Measurements from ENCODE around the gene LSM6. TPM values are rescaled to one million over a fixed set of nuclear protein-coding genes. Genes with fewer than 3 reads are reported as not detected.

LSM6 gene
- total RNA-seq, 1 donor from 2014 or later, result 14.6 TPM

GRCh38 chr4:146158036-146158745, 17.3 kb upstream of the LSM6 start:
- Histone ChIP-seq H3K4me3 (ENCODE audit: low read length in 3 of 3) (no peak overlapping the region), H3K36me3 (ENCODE audit: control insufficient read depth in 3 of 3, insufficient read depth in 3 of 3, low read length in 3 of 3) (no peaks in the 10 kb centered on the region), H3K9me3 (ENCODE audit: control insufficient read depth in 3 of 3, low read length in 3 of 3) (peaks cover 0 to 5% (median 3%) of the 10 kb centered on the region in 3 donors), H3K27ac (ENCODE audit: low read depth, low read length) (no peak overlapping the region), H3K4me1 (ENCODE audit: control insufficient read depth in 3 of 3, insufficient read depth in 3 of 3, low read length in 3 of 3) (no peaks in the 10 kb centered on the region), H3K9ac (ENCODE audit: low read depth in 1 of 3, low read length in 3 of 3) (no peak overlapping the region), H3K27me3 (ENCODE audit: control insufficient read depth in 3 of 3, insufficient read depth in 3 of 3, low read length in 3 of 3) (no peaks in the 10 kb centered on the region)

DNA sequence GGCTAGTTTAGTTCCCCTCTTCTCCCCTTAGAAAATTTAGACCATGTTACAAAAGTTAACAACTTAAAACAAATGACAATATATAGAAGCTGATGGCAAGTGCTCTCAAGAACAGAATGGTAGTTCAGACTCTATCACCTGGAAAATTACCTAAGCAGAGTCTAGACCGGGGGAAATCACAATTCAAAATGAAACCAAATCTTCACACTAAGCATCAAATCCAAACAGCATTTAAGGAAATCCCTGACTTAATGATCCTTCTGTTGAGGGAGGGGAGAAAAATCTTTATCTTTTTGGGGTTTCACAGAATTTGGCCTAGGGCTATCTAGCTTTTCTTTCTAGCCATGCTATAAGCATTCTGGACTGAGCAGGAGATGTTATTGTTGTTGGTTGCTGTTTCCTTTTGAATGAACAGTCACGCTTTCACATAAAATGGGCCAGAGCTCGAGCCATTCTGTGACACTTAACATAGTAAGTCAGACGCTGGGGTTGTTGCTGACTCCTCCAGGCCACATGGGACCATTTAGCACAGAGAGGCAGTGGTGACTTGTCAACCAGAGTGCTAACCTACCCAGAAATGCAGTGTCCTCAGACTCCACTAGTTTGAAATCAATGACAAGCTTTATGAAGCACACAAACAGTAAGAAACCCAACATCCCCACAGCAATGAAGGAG, 16.0 kb upstream of the LSM6 start:
- no peak overlapping the region for H3K9ac ChIP-seq (ENCODE audit: low read depth in 1 of 3, low read length in 3 of 3)
- no peaks in the 10 kb centered on the region for H3K4me1 ChIP-seq (ENCODE audit: control insufficient read depth in 3 of 3, insufficient read depth in 3 of 3, low read length in 3 of 3)
- H3K27me3 ChIP-seq (ENCODE audit: control insufficient read depth in 3 of 3, insufficient read depth in 3 of 3, low read length in 3 of 3), result no peaks in the 10 kb centered on the region
- no peaks in the 10 kb centered on the region for H3K36me3 ChIP-seq (ENCODE audit: control insufficient read depth in 3 of 3, insufficient read depth in 3 of 3, low read length in 3 of 3)
- H3K9me3 ChIP-seq (ENCODE audit: control insufficient read depth in 3 of 3, low read length in 3 of 3), result peaks cover 0 to 5% (median 3%) of the 10 kb centered on the region in 3 donors
- no peak overlapping the region for H3K27ac ChIP-seq (ENCODE audit: low read depth, low read length)
- no peak overlapping the region for H3K4me3 ChIP-seq (ENCODE audit: low read length in 3 of 3)

DNA sequence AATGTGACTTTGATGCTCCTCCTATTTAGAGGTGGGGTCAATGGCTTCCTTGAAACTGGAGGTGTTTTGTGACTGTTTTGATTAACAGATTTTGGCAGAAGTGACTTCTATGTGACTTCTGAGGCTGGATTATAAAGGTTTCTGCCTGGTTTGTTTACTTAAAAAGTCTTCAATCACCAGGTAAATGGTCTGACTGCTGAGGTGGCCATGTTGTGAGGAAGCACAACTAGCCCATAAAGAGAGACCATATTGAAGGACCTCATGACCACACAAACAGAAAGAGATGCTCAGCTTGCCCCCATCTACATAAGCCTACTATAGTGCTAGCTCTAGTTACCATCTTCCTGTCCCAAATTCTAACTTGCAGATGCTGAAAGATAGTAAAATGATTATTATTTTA, 14.3 kb upstream of the LSM6 start:
- Histone ChIP-seq H3K9me3 (ENCODE audit: control insufficient read depth in 3 of 3, low read length in 3 of 3) (peaks cover 0 to 5% (median 3%) of the 10 kb centered on the region in 3 donors), H3K27me3 (ENCODE audit: control insufficient read depth in 3 of 3, insufficient read depth in 3 of 3, low read length in 3 of 3) (no peaks in the 10 kb centered on the region), H3K4me1 (ENCODE audit: control insufficient read depth in 3 of 3, insufficient read depth in 3 of 3, low read length in 3 of 3) (no peaks in the 10 kb centered on the region), H3K27ac (ENCODE audit: low read depth, low read length) (no peak overlapping the region), H3K9ac (ENCODE audit: low read depth in 1 of 3, low read length in 3 of 3) (no peak overlapping the region), H3K36me3 (ENCODE audit: control insufficient read depth in 3 of 3, insufficient read depth in 3 of 3, low read length in 3 of 3) (no peaks in the 10 kb centered on the region), H3K4me3 (ENCODE audit: low read length in 3 of 3) (no peak overlapping the region)

- no peak overlapping the region for H3K4me3 ChIP-seq (ENCODE audit: low read length in 3 of 3)
- no peaks in the 10 kb centered on the region for H3K36me3 ChIP-seq (ENCODE audit: control insufficient read depth in 3 of 3, insufficient read depth in 3 of 3, low read length in 3 of 3)
- H3K27me3 ChIP-seq (ENCODE audit: control insufficient read depth in 3 of 3, insufficient read depth in 3 of 3, low read length in 3 of 3), result no peaks in the 10 kb centered on the region
- H3K9me3 ChIP-seq (ENCODE audit: control insufficient read depth in 3 of 3, low read length in 3 of 3), result peaks cover 0 to 5% (median 3%) of the 10 kb centered on the region in 3 donors
- H3K27ac ChIP-seq (ENCODE audit: low read depth, low read length), result no peak overlapping the region
- no peaks in the 10 kb centered on the region for H3K4me1 ChIP-seq (ENCODE audit: control insufficient read depth in 3 of 3, insufficient read depth in 3 of 3, low read length in 3 of 3)
- no peak overlapping the region for H3K9ac ChIP-seq (ENCODE audit: low read depth in 1 of 3, low read length in 3 of 3)
Measured at GRCh38 chr4:146165221-146165620, 10.3 kb upstream of the LSM6 start.

DNA sequence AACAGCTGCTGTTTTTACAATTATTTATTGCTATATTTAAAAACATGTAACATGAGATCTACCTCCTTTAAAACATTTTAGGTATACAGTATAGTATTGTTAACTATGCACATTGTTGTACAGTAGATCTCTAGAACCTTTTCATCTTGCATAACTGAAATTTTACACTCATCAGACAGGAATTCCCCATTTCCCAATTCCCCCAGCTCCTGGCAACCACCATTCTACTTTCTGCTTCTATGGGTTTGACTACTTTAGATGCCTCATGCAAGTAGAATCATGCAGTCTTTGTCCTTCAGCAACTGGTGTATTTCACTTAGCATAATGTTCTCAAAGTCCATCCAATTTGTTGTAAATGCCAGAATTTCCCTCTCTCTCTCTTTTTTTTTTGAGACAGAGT, 9.7 kb upstream of the LSM6 start:
- H3K9me3 ChIP-seq (ENCODE audit: control insufficient read depth in 3 of 3, low read length in 3 of 3), result peaks cover 0 to 5% (median 3%) of the 10 kb centered on the region in 3 donors
- no peak overlapping the region for H3K9ac ChIP-seq (ENCODE audit: low read depth in 1 of 3, low read length in 3 of 3)
- H3K27ac ChIP-seq (ENCODE audit: low read depth, low read length), result no peak overlapping the region
- H3K4me1 ChIP-seq (ENCODE audit: control insufficient read depth in 3 of 3, insufficient read depth in 3 of 3, low read length in 3 of 3), result no peaks in the 10 kb centered on the region
- H3K36me3 ChIP-seq (ENCODE audit: control insufficient read depth in 3 of 3, insufficient read depth in 3 of 3, low read length in 3 of 3), result no peaks in the 10 kb centered on the region
- H3K27me3 ChIP-seq (ENCODE audit: control insufficient read depth in 3 of 3, insufficient read depth in 3 of 3, low read length in 3 of 3), result no peaks in the 10 kb centered on the region
- no peak overlapping the region for H3K4me3 ChIP-seq (ENCODE audit: low read length in 3 of 3)

DNA sequence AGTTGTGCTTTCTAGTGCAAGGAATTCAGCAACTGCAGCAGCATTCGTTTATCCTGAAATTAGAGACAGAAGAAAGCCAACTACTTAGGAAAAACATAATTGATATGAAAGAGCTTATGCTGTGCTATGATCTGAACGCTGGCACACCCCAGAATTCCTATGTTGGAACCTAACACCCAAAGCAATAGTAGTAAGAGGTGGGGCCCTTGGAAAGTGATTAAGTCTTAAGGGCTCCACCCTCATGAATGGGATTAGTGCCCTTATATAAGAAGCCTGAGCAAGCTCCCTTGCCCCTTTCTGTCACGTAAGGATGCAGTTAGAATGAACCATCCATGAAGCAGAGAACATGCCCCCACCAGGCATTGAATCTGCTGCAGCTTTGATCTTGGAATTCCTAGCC, 5.4 kb upstream of the LSM6 start:
- Histone ChIP-seq H3K9me3 (ENCODE audit: control insufficient read depth in 3 of 3, low read length in 3 of 3) (no peaks in the 10 kb centered on the region), H3K4me3 (ENCODE audit: low read length in 3 of 3) (no peak overlapping the region), H3K4me1 (ENCODE audit: control insufficient read depth in 3 of 3, insufficient read depth in 3 of 3, low read length in 3 of 3) (no peaks in the 10 kb centered on the region), H3K27ac (ENCODE audit: low read depth, low read length) (no peak overlapping the region), H3K36me3 (ENCODE audit: control insufficient read depth in 3 of 3, insufficient read depth in 3 of 3, low read length in 3 of 3) (no peaks in the 10 kb centered on the region), H3K9ac (ENCODE audit: low read depth in 1 of 3, low read length in 3 of 3) (no peak overlapping the region), H3K27me3 (ENCODE audit: control insufficient read depth in 3 of 3, insufficient read depth in 3 of 3, low read length in 3 of 3) (no peaks in the 10 kb centered on the region)

DNA sequence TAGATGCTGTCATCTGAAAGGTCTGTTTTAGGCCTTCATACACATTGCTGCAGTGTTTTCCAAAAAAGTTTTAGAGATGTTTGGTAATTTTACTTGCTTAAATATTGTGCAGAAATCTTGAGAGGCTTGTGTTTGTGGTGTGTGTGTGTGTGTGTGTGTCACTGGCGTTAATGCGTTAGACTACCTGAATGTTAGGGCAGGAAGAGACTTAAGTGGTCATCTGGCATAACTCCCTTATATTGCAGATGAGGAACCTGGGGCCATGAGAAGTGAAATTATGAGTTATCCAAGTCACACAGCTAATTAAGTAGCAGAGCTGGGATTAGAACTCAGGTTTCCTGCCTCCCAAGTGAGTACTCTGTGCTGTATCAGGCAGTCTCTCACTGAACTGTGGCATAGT, 1.4 kb downstream of the LSM6 start:
- H3K27ac ChIP-seq (ENCODE audit: low read depth, low read length), result no peak overlapping the region
- H3K9ac ChIP-seq (ENCODE audit: low read depth in 1 of 3, low read length in 3 of 3), result peak overlapping the region; percentile 44 to 91 (median 86)
- H3K36me3 ChIP-seq (ENCODE audit: control insufficient read depth in 3 of 3, insufficient read depth in 3 of 3, low read length in 3 of 3), result no peaks in the 10 kb centered on the region
- peaks cover 13 to 28% (median 23%) of the 10 kb centered on the region in 3 donors for H3K4me1 ChIP-seq (ENCODE audit: control insufficient read depth in 3 of 3, insufficient read depth in 3 of 3, low read length in 3 of 3)
- peak overlapping the region; percentile 46 to 93 (median 84) for H3K4me3 ChIP-seq (ENCODE audit: low read length in 3 of 3)
- no peaks in the 10 kb centered on the region for H3K9me3 ChIP-seq (ENCODE audit: control insufficient read depth in 3 of 3, low read length in 3 of 3)
- H3K27me3 ChIP-seq (ENCODE audit: control insufficient read depth in 3 of 3, insufficient read depth in 3 of 3, low read length in 3 of 3), result no peaks in the 10 kb centered on the region

GRCh38 chr4:146178126-146178525, 2.6 kb downstream of the LSM6 start:
- Histone ChIP-seq H3K9ac (ENCODE audit: low read depth in 1 of 3, low read length in 3 of 3) (peak overlapping the region in 1 of 3 donors; percentile 22), H3K27me3 (ENCODE audit: control insufficient read depth in 3 of 3, insufficient read depth in 3 of 3, low read length in 3 of 3) (no peaks in the 10 kb centered on the region), H3K4me1 (ENCODE audit: control insufficient read depth in 3 of 3, insufficient read depth in 3 of 3, low read length in 3 of 3) (peaks cover 14 to 34% (median 26%) of the 10 kb centered on the region in 3 donors), H3K4me3 (ENCODE audit: low read length in 3 of 3) (no peak overlapping the region), H3K9me3 (ENCODE audit: control insufficient read depth in 3 of 3, low read length in 3 of 3) (no peaks in the 10 kb centered on the region), H3K36me3 (ENCODE audit: control insufficient read depth in 3 of 3, insufficient read depth in 3 of 3, low read length in 3 of 3) (no peaks in the 10 kb centered on the region), H3K27ac (ENCODE audit: low read depth, low read length) (no peak overlapping the region)

- no peaks in the 10 kb centered on the region for H3K9me3 ChIP-seq (ENCODE audit: control insufficient read depth in 3 of 3, low read length in 3 of 3)
- H3K9ac ChIP-seq (ENCODE audit: low read depth in 1 of 3, low read length in 3 of 3), result peak overlapping the region in 1 of 3 donors; percentile 54
- H3K36me3 ChIP-seq (ENCODE audit: control insufficient read depth in 3 of 3, insufficient read depth in 3 of 3, low read length in 3 of 3), result no peaks in the 10 kb centered on the region
- peak overlapping the region in 2 of 3 donors; percentile 10 to 15 for H3K4me3 ChIP-seq (ENCODE audit: low read length in 3 of 3)
- H3K27ac ChIP-seq (ENCODE audit: low read depth, low read length), result no peak overlapping the region
- H3K4me1 ChIP-seq (ENCODE audit: control insufficient read depth in 3 of 3, insufficient read depth in 3 of 3, low read length in 3 of 3), result peaks cover 15 to 35% (median 26%) of the 10 kb centered on the region in 3 donors
- H3K27me3 ChIP-seq (ENCODE audit: control insufficient read depth in 3 of 3, insufficient read depth in 3 of 3, low read length in 3 of 3), result no peaks in the 10 kb centered on the region
Measured at GRCh38 chr4:146179784-146180370, 4.4 kb downstream of the LSM6 start.

- no peaks in the 10 kb centered on the region for H3K9me3 ChIP-seq (ENCODE audit: control insufficient read depth in 3 of 3, low read length in 3 of 3)
- peaks cover 10 to 29% (median 17%) of the 10 kb centered on the region in 3 donors for H3K4me1 ChIP-seq (ENCODE audit: control insufficient read depth in 3 of 3, insufficient read depth in 3 of 3, low read length in 3 of 3)
- H3K4me3 ChIP-seq (ENCODE audit: low read length in 3 of 3), result no peak overlapping the region
- H3K27me3 ChIP-seq (ENCODE audit: control insufficient read depth in 3 of 3, insufficient read depth in 3 of 3, low read length in 3 of 3), result no peaks in the 10 kb centered on the region
- H3K27ac ChIP-seq (ENCODE audit: low read depth, low read length), result no peak overlapping the region
- H3K9ac ChIP-seq (ENCODE audit: low read depth in 1 of 3, low read length in 3 of 3), result no peak overlapping the region
- H3K36me3 ChIP-seq (ENCODE audit: control insufficient read depth in 3 of 3, insufficient read depth in 3 of 3, low read length in 3 of 3), result peaks cover under 1 to 10% (median 8%) of the 10 kb centered on the region in 3 donors
Measured at GRCh38 chr4:146182443-146182842, 6.9 kb downstream of the LSM6 start.

Measured in skeletal muscle tissue (tissue), 4 donors.